Brain pericyte (primary cell): ENCODE results near the gene FNDC11.

ENCODE experiments used
- DNase-seq: peaks from one replicate; pipeline ENCODE4 v3.0.0-alpha.2; 2012; ENCODE audit warnings: low read depth, low spot score

FNDC11 gene

DNA sequence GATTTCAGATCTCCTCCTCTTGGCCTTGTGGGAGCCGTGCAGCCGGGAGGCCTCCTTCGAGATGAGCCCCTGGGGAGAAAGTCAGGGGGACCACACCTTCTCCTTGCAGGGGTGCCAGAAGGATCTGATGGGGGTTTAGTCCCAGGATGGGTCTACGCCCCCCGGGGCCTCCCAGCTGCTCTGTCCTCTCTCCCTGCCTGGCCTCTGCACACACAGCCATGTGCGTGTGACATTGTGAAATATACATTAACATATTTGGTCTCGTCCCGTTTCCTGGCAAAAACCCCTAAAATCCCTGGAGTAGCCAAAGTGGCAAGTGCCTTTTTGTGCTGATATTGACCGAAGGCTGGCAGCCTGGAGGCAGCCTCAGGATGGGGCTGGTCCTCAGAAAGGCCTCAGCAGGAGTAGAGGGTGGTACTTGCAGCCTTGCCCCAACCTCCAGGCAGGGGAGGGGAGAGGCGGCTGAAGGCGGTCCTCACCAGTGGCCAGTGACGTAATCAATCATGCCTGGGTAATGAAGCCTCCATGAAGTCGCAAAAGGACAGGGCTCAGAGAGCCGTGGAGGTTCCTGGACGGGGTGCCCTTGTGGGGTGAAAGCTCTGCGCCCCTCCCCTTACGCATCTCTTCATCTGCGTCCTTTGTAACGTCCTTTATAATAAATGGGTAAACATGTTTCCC is 25.2 kb downstream of the FNDC11 start:
- DNase-seq = no peak

DNA sequence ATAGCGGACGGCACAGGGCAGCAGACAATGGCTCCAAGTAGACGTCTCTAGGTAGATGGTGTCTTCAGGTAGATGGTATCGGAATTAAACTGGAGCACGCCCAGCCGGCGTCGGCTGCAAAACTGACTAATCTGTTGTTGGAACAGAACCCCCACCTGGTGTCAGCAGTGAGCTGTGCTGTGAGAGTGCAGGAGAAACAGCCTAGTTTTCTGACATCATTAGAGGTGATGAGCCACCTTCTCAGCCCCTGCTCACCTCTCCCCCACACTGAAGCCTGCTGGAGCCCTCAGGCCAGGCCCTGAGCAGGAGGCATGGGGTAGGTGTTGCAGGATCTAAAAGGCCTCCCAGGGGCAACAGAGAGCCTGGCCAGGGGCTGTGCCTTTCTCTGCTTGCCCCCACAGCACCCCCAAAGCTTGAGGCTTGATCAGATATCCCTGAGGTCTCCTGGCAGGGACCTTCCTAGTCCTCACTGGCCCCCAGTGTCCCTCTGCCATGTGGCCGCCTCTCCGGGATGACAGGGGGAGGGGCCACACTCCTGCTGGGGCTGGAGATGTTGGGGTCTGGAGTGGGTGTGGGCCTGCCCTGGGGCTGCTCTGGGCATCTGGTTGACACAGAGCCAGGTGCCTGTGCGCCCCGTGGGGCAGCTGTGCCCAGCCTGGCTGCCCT is 27.0 kb downstream of the FNDC11 start:
- no peak for DNase-seq

DNA sequence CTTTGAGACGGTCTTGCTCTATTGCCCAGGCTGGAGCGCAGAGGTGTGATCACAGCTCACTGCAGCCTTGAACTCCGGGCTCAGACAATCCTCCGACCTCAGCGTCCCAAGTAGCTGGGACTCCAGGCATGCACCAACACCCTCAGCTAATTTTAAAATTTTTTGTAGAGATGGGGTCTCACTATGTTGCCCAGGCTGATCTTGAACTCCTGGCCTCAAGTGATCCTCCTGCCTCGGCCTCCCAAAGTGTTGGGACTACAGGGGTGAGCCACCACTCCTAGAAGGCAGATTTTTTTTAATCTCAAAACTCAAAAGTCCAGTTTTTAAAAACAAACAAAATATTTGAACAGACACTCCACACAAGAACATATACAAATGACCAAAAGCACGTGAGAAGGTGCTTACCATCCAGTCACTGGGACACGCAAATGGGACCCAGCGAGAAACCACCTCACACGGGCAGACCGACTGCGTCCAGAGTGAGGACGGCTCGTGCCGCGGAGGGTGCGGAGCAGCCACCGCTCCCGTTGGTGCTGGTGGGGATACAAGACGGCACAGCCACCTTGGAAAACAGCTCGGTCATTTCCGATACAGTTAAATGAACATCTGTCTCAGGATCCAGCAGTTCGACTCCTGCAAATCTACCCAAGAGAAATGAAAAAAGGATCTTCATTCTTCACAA is 28.6 kb downstream of the FNDC11 start:
- DNase-seq = no peak

DNA sequence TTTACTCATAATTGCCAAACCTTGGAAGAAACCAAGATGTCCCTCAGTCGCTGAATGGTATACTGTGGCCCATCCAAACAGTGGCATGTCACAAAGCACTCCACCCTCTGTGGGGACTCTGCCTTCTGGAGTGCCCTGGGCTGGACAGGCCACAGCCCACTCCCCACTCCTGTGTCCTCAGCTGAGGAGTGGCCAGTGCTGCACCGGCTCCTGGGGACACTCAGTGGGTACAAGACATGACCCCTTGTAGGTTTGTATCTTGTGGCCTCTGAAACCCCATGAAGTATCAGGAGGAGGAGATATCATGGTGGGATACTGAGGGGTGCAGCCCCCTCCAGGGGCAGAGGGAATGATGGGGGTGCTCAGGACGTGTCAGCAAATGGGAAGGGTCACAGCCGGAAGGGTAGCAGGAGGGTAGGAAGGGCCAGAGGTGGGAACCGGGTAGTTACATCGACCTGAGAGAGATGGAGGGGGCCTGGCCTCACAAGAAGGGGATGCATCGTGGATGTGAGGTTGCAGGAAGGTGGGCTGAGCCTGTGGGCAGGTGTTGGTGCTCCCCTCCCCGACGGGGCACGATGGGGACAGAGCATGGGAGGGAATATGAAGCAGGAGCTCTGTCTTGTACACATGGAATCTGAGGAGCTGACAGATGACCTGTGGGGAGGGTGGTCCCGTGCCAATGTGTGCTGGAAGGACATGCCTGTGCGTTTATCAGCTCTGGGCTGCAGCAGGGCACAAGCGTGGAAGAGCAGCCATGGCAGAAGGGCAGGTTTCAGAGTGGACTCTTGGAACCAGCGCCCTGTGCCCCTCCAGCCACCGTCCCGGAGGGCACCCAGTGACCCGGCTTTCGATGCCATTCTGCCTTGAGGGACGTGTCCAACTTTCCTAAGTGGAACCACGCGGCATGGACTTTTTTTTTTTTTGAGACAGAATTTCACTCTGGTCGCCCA is 31.9 kb downstream of the FNDC11 start:
- no peak for DNase-seq

DNA sequence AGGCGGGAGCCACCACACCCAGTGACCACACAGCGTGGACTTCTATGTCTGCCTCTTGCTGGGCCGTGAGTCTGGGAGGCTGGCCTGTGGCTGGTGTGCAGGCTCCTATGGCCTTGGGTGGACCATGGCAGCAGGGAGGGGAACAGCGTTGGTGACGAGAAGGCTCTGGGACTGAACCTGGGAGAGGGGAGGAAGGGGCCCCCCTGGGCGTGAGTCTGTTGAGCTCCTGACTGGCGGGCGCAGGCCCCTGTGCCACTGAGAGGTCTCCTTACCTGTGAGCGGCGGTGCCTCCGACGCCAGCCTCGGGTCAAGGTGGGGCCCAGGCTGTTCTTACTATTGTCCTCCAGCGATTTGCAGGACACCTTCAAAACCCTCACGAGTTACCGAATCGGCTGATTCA is 32.8 kb downstream of the FNDC11 start:
- DNase-seq = no peak

DNA sequence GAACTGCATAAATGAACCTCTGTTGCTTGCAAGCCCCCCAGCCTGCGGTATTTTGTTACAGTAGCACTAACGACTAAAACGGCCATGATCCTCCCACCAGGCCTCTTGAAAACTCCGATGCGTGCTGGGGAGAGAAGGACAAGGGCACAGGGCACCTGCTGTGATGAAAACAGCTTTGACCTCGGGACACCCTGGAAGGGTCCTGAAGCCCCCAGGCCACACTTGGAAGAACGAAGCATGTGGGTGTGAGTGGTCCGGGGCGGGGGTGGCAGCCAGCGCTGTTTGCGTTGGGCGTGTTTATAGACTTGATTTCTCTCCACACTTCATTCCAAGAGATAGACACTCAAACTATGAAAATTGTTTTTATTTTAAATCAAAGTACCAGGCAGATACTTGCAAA is 33.3 kb downstream of the FNDC11 start:
- no peak for DNase-seq

DNA sequence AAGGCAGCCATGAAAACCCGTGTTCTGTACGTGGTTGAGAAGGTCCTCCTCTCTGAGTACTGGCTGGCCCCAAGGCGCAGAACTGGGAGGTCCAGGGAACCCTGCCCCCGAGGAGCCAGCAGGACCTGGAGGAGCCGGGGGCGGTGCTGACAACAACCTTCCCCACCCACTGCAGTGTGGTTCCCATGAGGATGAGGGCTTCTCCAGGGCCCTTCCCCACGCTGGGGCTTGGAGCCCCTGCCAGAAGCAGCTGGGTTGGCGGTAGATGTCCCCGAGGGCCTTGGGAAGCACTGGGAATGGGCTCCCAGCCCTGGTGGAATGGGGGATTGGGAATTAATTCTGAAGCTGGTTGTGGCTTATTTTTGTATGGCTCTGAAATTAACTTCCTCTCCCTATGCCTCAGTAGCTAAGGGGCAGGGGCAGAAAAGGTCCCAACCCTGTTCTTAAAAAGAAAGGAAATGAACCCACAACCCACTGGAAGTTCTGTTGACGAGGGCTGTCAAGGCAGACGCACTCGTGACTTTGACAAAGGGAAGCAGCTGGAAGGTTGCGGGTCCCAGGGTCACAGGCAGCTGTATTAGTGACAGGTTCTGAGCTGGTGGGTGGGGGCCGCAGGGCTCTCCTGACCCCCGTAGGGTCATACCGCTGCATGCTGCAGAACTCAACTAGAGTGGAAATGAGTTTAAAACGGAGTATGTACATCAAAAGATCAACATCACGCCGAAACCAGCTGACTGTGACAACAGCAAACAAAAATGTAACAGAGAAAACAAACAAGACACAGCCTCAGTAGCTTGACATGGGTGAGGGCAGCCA is 34.0 kb downstream of the FNDC11 start:
- no peak for DNase-seq

DNA sequence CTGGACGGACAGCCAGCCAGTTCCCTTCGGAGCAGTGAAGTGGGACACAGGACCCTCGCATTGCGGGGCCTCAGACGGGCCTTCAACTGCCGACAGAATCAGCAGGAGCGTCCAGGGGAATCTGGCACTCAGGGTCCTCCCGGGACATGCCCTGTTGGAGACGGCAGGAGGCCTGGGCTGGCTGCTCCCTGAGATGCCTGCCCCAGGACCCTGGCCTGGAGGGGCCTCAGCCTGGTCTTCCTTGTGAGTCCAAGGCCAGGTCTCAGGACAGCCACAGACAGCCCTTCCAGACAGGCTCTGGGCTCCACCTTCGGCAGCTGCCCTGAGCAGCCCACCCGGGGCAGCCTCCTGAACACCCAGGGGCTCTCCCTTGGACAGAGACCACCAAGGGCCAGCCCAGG is 34.7 kb downstream of the FNDC11 start:
- DNase-seq = no peak

DNA sequence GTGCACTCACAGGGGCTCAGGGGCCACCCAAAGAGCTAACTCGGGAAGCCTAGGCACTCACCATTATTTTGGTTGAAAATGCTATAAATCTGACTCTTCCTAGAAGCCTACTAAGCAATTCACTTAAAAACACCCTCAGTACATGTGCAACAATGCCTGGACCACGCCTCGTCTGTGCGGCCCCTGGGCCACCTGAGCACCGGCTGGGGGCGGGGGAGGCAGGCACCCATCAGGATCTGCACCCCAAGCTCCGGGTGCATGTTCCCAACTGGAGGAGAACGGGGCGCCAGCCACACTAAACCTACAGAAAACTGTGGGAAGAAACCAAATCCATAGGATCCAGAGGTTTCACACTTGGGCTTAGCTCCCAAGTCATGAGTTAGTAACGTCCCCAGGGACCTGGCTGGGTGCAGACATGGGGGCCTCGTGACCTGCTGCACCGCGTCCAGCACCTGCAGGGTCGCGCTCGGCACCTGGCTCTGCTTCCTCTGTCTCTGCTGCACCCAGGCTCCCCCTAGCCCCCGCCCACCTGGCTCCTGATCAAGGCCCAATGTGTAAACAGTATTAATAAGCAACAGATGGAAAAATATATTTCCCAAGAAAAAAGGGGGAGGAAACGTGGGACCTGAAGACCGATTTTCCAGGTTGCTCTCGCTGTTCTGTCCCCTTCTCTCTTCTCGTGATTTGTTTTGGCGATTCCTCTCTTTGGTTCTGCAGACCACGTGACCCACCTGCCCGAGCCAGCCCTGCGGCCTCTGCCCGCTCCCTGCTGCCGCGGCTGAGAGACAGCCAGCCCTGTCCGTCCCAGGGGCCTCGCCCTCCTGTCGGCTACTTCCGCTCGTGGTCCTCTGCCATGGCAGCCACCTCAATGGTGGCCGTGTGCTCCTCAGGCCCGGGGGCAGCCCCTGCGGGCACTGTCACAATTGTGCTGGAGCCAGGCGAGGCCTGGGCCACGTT is 35.6 kb downstream of the FNDC11 start:
- DNase-seq = no peak

DNA sequence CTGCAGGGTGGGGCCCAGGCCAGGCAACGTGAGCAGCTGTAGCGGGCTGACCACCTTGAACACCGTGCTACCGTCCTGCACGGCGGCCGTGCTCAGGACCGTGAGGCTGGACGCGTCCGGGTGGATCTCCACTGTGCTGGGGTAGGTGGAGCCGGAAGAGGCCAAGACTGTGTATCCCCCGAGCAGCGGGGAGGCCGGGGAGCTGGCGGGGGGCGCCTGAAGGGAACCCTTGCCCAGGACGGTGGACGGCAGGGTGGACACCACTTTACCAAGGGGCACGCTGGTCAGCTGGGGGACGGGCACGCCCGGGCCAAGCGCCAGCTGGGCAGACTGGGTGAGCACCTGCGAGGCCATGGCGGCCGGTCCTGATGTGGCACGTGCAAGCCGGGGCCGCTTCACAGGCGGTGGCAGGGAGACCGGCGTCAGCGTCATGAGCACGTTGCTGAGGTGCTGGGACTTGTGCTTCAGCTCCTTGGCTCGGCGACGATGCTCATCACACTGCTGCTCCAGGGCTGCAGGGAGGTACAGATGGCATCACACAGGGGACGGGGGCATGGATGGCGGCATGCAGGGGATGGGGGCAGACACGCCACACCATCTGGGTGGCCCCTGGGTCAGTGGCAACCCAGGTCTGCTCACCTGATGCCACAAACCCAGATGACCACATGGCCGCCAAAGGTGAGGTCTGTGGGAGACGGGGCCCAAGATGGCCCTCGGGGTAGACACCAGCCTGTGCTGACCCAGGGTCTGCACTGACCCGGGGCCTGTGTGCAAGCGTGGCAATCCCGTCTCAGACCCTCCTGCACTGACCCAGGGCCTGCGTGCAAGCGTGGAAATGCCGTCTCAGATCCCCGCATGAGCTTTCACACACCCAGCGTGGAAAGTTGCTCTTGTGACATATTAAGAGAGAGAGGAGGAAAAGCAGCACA is 36.5 kb downstream of the FNDC11 start:
- no peak for DNase-seq

DNA sequence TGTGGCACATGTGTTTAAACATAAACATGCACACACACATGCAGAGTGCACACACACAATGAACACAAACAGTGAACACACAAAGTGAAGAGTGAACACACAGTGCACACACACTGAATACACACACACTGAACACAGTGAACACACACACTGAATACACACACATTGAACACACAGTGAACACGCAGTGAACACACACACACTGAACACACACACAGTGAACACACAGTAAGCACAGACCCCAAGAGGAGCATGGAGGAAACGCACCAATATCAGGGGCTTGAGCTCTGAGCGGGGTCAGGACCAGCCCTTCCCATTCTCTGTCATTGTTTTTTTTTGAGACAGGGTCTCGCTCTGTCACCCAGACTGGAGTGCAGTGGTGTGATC is 37.2 kb downstream of the FNDC11 start:
- no peak for DNase-seq

DNA sequence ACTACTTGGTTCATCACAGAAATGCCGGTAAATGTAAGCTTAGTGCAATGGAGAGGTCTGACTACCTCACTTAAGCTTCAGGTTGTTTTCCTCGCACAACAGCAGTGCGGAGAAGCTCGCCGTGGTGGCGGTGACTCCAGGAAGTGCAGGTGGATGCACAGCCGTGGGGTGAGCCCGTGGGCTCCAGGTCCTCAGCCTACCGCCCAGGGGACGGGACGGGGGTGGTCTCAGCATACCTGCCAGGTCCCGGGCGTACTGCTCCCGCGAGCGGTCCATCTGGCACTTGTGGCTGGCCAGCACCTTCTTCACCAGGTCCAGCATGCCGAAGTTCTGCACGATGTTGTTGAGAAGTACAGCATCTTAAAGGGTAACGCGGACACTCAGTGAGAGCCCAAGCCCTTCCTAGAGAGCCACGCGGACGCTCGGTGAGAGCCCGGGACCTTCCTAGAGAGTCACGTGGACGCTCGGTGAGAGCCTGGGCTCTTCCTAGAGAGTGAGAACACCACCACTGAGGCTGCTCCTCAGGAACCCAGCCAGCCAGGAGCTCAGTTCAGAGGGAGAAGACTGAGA is 37.9 kb downstream of the FNDC11 start:
- no peak for DNase-seq

DNA sequence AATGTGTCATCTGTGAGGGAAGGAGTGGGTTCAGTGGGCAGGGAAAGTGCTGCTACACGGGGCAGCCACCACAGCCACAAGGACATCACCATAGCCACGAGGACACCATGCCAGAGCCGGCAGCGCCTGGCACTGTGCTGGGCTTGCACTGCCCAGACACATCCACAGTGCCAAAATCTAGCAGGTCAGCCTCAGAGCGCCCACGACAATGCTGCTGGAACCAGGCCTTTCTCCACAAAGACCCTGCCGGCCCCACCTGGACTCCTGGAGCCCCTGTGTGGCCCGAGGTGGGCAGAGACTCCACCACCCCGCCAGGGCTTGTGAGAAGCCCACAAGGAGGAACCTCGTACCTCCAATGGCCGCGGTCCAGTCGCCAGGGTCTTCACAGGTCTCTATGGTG is 38.7 kb downstream of the FNDC11 start:
- DNase-seq = no peak

DNA sequence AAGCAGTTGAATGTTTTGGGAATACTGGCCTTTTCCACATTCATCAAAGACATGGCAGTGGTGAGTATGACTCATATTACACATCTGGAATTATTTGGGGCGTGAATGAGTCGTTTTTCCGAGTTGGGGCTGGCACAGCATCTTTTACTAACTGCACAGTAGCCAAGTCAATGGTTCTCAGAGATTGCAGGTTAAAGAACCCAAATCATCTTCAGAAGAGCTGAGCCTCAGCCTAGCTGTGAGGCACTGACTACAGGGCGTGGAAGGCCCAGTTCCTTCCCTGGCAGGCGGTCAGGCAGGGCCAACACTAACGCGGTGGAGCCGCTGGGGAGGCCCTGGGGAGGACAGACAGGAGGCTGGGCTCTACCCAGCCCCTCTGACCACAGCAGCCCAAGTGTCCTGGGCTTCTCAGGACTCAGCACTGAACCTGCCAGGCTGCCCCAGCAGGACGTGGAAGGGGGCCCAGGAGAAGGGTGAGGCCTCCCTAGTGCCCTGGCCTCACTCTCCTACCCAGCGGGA is 40.1 kb downstream of the FNDC11 start:
- DNase-seq = peak; percentile 46

DNA sequence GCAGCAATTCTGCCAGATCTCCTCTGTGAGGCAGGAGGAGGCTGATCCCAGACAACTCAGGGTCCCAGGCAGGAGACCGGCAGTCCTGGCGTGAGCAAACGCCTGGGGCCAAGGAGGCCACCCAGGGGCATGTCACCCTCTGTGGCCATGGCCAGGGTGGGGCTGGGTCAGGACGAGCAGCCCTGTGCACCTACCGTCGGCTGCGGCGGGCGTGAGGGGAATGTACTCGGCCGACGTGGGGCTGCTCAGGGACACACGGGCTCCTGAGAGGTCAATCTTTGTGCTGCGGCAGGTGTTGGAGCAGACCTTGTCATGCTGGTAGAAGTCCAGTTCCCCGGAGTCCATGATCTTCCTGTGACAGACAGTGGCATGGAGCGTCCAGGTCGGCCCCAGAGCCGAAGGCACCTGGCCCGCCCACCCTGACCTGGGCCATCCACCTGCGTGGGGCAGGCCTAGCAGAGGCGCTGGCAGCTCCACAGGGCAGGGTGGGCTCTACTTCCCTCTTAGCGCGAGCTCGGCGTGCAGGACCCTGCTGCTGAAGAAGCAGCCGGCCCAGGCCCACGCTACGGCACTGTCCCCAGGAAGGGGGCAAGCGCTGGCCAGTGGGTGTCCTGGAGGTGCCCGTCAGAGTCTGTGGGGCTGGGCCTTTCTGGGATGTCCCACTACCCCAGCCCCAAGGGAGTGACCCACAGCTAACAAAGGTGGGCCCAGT is 41.6 kb downstream of the FNDC11 start:
- DNase-seq = no peak

DNA sequence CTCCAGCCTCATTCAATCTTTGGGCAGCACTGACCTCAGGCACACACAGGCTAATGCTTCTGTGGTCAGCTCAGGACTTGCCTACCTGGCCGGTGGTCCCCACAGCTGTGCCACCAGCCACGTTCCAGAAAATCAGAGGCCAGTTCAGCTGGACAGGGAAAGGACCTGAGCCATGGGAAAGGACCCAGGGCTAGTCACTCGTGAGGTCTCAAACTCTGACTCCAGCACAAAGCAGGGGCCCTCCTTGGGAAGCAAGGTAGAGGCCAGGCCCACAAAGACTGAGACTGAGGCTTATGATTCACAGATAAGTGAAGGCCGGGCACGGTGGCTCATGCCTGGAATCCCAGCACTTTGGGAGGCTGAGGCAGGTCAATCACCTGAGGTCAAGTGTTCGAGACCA is 42.5 kb downstream of the FNDC11 start:
- DNase-seq = no peak

DNA sequence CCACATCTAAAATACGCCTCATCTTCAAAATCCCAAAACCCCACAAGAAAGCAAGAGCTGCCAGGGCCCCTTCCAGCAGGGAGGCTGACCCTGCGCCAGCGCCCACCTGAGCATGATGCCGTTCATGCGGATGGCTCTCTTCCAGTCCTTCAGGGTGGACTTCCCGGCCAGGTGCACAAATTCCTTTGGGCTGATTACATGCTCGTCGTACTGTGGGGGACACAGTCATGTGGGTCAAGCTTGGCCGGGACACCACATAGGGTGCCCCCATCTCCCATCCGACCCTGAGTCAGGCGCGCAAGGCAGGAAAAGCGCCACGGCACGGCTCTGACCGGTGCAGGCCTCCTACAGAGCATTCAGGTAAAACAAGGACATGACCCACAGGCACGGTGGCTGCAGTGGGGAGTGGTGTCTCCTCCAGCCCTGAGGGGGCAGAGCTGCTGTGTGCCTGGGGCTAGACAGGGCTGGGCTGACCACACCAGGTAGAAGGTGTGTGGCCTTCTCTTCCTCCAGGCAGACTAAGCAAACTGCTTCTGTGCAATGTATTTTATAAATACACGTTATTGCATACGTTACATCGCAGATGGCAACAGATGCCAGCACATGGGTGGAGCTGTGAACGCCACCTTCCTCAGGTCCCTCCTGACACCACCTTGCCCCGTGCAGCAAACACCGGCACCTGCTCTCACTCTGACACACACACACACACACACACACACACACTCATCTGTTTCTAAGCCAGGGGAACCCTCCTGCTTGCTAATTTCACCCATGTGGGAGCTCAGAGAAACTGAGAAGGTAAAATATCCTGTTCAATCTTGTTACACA is 43.9 kb downstream of the FNDC11 start:
- DNase-seq = no peak
